HG03064 (cell line): ENCODE data around the gene ADTRP.
A peak's percentile ranks its signal among the peaks of the same experiment; 100 is the strongest.

Experiments used
- ATAC-seq: cut with Tn5 transposase; IDR thresholded peaks from one replicate; pipeline ENCODE4 v1.9.1; 2021; ENCODE audit warnings: low read depth; ENCODE audit not compliant: unreplicated experiment

The ADTRP gene

GRCh38 chr6:11731423-11731822 lies 47.2 kb downstream of the ADTRP start:
- no peak for ATAC-seq

GRCh38 chr6:11730641-11731040 lies 48.0 kb downstream of the ADTRP start:
- ATAC-seq, result peak; percentile 63

- no peak for ATAC-seq
These were observed 49.5 kb downstream of the ADTRP start for GRCh38 chr6:11729076-11729475.

- no peak for ATAC-seq
These were observed 50.3 kb downstream of the ADTRP start for GRCh38 chr6:11727998-11728961.

- no peak for ATAC-seq
These were observed 51.1 kb downstream of the ADTRP start for GRCh38 chr6:11727346-11727997.

GRCh38 chr6:11724286-11724685 lies 54.3 kb downstream of the ADTRP start:
- ATAC-seq, result no peak

GRCh38 chr6:11722805-11723631 lies 55.6 kb downstream of the ADTRP start:
- no peak for ATAC-seq

GRCh38 chr6:11722220-11722619 lies 56.4 kb downstream of the ADTRP start:
- ATAC-seq, result no peak

GRCh38 chr6:11718463-11718862 lies 60.1 kb downstream of the ADTRP start:
- ATAC-seq, result no peak

- ATAC-seq, result no peak
These were observed 60.6 kb downstream of the ADTRP start for GRCh38 chr6:11718031-11718430.

GRCh38 chr6:11714798-11715285 lies 63.8 kb downstream of the ADTRP start:
- no peak for ATAC-seq

- no peak for ATAC-seq
These were observed 64.3 kb downstream of the ADTRP start for GRCh38 chr6:11714116-11714797.

GRCh38 chr6:11712760-11713159 lies 65.8 kb downstream of the ADTRP start:
- ATAC-seq, result no peak

GRCh38 chr6:11711984-11712711 lies 66.5 kb downstream of the ADTRP start:
- ATAC-seq, result no peak

GRCh38 chr6:11711003-11711983 lies 67.3 kb downstream of the ADTRP start:
- ATAC-seq, result no peak

- ATAC-seq, result no peak
These were observed 68.3 kb downstream of the ADTRP start for GRCh38 chr6:11710311-11710761.

- ATAC-seq, result no peak
These were observed 72.4 kb downstream of the ADTRP start for GRCh38 chr6:11706171-11706570.

- no peak for ATAC-seq
These were observed 73.1 kb downstream of the ADTRP start for GRCh38 chr6:11705483-11705882.
